GM21717 (cell line): Measurements from ENCODE around the gene JADE2.
"Not testable (repeated sequence)": the region's sequence is repeated elsewhere in the genome, so short reads cannot be mapped to it uniquely, and the experiment has no call there.

ENCODE experiments used
- ATAC-seq: cut with Tn5 transposase; IDR thresholded peaks from one replicate; pipeline ENCODE4 v1.9.1; 2021; ENCODE audit warnings: mild to moderate bottlenecking, moderate library complexity; ENCODE audit not compliant: unreplicated experiment

Gene JADE2

DNA sequence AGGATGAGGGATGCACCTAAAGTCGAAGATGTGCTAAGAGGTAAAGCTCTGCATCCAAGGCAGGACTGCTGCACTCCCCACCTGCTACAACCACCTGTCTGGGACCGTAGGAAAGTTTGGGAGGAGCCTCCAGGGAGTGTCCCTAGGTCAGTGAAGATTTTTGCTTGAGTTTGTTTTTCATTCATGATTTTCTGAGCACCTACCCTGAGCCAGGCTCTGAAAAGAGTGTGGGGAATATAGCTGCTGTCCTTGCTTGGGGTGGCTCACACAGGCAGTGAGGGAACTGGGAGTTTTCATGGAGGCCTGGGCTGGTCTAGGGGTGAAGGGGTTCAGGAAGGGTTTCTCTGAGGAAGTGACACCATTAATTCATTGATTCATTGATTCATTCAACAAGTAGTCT is 58.3 kb downstream of the JADE2 start:
- ATAC-seq: no peak

DNA sequence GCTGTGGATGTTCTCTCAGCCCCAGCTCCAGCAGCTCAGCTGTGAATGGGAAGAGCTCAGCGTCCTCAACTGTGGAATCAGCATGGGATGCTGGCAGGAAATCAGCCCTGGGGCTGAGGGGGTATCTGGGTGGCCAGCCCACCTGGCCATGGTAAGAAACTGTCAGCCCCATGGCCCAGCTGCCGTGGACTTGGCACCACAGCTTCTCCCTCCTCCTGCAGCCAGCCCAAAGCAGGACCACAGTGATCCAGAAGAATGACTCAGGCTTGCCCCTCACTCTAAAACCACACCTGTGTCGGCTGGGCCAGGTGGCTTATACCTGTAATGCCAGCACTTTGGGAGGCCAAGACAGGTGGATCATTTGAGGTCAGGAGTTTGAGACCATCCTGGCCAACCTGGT is 59.2 kb downstream of the JADE2 start:
- ATAC-seq: no peak

DNA sequence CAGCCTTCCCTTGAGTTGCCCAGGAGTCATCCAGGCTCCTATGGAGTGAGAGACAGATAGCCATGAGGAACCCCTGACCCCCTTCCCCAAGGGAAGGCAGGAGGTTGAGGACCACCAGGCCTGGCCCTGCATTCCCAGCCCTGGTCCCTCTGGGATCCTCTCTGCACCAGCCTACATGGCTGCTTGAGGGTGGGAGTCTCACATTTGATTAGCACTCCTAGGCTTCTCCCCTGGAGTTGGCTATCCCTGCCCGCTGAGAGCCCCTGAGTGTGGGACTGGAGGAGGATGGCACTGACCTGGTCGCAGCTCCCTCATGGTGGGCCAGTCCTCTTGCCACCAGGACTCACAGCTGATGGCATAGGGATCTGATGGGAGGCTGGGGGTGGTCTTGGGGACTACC is 60.5 kb downstream of the JADE2 start:
- ATAC-seq: no peak

DNA sequence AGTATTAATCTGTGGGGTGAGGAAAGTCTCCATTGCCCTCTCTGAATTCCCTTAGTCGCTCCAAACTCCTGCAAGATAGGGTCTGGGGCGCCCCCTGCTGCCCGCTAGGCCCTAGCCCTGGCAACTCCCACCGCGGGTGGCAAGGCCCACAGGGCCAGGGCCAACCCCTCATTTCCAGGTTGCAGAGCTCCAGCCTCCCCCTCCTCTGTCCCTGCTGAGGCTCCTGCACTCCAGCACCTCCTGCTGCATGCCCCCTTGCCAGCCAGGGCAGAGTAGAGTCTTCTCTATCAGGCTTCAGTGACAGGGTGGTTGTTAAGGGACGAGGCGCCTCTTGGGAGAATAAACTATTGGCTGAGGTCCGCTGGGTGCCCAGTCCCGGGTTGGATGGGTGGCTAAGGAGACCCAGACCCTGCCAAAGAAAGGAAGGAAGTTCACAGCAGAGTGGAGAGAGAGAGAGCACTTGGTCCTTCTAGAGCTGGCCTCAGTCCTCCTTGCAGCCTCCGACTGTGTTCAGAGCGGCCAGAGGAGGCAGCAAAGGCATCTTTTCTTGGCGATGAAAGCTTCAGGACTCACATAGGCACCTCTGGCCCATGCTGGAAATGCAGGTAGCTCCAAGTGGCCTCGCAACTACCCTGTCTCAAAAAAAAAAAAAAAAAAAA is 61.5 kb downstream of the JADE2 start:
- peak; percentile 79 for ATAC-seq

DNA sequence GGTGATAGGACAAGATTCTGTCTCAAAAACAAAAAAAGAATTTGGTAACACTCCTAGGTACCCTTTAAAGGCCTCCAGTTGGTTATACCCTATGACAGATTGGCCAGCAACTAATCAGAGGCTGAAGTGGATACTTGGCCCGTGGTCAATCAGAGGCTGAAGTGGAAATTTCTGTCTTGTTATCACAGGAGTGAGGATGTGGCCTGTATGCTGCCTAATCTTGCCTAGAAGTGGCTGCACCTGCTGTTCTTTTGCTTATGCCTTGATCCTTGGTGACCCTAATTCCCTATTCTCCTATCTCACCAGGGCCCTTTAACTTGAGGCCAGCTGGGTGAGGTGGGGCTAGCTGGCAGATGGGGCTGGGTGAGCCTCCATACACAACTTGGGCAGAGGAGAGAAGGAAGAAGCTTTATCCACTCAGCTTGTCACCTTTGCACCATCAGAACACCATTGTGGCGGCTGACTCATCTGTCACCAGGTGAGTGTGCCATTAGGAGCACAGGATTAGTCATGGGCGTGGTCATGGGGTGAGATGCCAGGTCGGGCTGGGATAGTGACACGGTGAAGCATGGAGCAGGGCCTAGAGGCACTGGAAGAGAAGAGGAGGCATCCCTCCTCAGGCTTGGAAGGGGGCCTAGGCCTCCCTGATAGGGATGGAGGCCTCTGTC is 65.7 kb downstream of the JADE2 start:
- ATAC-seq: no peak

DNA sequence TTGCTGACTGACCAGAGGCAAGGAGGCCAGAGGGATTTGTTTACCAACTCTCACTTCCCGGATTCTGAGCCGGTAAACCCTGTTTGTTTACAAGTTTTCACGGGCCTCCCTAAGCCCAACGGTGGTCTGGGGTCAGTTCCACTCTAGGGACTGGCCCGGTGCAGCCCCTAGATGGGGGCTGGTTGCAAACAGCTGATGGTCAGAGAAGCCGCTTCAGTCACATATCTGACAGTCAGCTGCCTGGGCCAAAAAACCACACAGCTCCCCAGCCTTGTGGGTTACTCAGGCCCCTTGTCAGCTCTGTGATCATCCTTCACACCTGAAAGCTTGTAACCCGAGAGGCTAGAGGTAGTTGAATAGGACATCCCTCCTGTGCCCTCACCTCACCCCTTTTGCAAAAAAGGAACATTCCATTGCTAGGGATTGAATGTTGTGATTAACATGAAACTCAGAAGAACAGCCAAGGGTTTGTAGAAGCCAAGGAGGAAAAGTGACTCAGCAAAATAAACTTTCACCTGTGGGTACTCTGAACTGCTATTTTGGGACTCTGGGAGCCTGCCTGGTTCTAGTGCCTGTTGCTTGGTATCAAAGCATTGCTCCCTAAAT is 66.8 kb downstream of the JADE2 start:
- no peak for ATAC-seq

DNA sequence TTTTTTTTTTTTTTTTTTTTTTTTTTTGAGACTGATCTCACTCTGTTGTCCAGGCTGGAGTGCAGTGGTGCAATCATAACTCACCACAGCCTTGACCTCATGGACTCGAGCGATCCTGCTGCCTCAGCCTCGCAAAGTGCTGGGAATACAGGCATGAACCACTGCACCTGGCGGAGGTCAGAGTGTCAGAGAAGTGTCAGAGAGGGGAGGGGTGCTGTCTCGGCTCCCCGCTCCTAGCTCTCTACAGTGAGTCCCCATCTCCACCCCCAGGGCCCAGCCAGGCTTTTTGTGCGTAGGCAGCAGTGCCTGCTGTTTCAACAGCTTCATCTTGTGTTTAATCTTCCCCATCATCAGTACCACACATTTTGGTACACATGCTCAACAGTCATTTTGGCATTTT is 68.9 kb downstream of the JADE2 start:
- no peak for ATAC-seq

DNA sequence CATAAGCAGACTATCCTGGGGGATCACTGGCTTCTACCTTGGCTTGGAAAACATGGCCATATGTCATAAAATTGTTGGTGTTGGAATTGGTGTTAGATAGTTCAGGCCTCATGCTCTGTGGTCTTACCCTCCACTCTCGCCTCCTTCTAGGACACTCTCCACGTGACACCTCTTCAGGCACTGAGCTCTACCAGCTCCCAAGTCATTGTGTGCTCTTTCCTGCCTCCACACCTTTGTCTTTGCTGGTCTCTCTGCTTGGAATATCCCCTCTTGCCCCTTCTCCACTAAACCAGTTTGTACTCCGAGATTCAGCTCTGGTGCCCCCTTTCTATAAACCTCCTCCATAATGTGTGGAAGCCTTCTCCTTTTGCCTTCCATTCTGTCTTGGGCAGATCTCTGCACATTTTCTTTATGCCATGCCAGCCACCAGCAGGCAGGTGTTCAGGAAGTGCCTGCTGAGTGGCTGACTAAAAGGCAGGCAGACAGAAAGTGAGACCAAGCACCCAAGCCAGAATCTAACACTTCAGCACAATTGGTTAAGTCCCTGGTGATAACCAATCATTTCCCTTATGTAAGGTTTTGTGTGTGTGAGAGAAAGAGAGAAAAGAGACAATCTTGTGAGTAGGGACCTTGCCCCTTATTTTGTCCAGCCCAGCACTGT is 69.5 kb downstream of the JADE2 start:
- ATAC-seq: peak; percentile 49

DNA sequence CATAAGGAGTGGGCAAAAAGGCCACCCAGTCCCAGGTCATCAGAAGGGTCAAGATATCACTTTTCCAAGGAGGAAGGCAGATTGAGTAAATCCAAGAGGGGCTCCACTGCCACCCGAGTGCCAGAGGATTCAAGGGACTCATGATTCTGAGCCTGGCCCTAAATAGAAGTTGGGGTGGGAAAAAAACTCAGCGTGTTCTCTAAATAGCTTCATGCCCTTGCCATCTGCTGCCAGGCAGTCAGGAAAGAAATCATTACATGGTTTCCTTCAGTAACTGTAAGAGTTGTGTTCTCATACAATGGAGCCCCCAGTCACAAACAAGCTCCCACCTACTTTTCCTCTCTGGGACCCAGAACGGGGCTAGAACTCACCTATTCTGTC is 70.0 kb downstream of the JADE2 start:
- ATAC-seq: no peak

DNA sequence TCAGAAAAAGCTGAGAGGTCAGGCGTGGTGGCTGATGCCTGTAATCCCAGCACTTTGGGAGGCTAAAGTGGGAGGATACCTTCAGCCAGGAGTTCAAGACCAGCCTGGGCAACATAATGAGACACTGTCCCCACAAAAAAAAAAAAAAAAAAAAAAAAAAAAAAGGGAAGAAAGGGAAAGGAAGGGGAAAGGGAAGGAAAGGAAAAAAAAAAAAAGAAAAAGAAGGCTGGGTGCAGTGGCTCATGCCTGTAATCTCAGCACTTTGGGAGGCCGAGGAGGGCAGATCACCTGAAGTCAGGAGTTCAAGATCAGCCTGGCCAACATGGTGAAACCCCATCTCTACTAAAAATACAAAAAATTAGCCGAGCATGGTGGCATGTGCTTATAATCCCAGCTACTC is 74.3 kb downstream of the JADE2 start:
- ATAC-seq: not testable (repeated sequence)

DNA sequence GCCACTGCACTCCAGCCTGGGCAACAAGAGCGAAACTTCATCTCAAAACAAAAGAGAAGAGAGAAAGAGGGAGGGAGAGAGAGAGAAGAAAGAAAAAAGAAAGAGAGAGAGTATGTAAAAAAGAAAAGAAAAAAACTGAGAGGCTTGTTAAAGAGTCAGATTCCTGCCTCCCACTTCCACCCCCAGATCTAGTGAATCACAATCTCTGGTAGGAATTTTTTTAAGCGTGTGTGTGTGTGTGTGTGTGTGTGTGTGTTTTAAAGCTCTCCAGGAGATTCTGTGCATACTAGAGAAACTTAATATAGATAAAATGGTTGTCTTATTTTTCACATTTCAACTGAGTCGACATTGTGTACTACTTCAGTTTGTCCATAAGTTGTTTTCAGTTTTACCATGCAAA is 75.1 kb downstream of the JADE2 start:
- no peak for ATAC-seq

DNA sequence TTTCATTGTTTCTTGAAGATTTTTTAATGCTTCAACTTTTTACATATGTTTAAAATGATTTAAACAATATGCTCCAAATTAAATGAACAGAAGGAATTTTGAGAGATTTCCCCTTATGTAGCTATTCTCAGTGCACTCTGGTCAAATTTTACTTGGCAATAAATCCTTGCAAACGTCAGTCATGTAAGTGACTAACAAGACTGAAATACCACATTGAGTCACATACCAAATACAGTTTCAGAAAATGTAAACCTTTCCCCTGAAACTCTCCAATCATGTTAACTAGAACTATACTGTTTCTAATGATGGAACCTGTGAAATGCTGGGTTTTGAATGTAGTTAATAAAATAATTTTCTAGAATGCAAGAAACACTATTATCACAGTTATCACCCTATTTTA is 77.6 kb downstream of the JADE2 start:
- ATAC-seq: no peak

DNA sequence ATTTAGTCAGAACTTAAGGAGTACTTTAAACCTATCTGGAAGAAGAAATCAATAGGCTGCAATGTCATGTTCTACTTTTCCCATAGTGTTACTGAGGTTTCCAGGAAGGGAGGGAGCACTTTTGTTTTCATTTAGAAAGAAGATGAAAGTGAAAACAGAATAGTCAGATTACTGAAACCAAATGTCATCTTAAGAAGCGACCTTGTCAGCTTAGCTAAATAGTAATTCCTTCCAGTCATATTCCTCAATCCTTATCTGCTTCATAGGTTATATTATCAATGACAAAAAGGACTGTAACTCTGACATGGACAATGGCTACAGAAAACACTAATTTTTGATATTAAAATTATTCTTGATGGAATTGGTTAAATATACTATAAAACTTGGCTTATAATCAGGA is 79.4 kb downstream of the JADE2 start:
- ATAC-seq: no peak

DNA sequence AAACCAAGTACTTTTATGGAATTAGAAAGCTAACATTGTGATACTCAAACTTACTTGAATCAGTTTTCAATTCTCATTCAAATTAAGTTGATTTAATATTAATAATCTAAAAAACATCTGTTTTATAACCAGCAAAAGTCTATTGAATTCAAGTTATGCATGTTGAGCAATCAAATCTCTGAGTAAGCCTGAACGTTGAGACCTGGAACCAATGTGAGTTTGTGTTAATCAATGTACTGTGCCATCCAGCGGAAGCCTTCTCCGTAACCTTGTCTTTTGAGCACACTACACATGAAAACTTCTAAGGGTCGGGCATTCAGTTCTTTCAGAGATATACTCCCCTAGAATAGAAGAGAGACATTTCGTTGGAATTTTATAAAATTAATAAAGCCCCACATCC is 81.3 kb downstream of the JADE2 start:
- no peak for ATAC-seq

DNA sequence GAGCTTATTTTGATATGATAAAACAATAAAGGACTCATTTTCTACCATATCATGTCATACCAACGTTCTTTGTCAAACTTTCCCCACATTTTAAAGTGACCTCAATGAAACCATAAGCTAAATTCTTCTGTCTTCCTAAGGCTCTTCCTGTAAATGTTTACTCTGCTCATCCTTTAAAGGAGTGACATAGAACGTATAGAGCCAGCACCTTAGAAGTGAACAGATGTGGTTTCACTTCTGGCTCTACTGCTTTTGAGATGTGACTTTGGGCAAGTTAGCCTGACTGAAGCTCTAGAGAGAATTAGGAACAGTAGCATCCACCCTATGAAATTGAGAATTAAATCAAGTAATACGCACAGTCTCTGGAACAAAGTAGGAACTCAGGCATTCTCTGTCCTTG is 83.1 kb downstream of the JADE2 start:
- ATAC-seq: no peak

DNA sequence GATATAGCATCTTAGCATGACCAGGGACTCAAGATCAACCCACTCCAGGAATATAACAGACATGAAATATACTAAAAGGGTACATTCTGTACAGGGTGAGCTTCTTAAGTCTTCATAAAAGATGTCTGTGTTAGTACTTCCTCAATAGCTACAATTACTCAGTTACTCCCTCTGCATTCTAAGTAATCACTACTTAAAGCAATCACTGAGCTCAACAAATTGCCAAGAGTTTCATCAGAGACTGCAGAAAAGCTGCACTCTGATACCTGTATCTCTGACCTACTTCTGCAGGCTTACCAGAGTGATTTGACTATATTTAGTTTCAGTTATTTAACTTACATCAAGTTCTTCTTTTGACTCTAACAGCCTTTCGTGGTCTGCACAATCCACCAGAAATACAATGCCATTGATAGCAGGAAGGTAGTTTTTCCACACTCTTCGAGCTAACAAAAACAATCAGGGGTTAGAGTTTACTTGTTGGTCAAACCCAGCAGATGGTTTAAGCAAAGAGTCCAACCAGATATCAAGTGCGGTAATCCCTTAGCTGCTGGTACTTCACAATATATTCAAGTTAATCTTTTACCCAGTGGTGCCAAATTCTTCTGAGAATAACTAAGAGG is 83.9 kb downstream of the JADE2 start:
- no peak for ATAC-seq

DNA sequence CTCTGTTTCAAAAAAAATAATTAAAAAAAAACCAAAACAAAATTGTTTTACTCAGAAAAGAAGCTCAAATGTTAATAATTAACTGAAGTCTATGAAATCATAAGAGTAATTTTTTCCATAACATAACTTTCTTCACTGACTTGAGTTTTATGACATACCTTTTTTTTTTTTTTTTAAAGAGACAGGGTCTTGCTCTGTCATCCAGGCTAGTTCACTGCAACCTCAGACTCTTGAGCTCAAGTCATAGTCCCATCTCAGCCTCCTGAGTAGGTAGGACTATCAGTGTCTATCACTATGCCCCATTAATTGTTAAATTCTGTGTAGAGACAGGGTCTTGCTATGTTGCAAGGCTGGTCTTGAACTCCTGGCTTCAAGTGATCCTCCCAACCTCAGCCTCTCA is 85.3 kb downstream of the JADE2 start:
- ATAC-seq: no peak

DNA sequence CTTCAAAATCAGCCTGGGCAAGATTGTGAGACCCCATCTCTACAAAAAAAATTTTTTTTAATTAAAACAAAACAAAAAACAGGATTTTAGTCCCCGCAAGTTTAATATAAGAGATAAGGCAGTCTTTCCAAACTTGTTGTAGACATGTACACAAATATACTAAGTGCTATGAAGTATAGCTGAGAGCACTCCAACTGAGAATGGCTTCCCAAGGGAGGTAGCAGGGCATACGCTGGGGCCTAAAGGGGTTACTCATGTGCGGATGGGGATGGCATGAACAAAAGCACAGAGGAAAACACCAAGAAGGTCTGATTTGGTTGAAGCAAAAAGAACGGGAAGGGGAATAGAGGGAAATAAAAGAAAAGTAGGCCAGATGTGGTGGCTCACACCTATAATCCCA is 86.0 kb downstream of the JADE2 start:
- no peak for ATAC-seq

DNA sequence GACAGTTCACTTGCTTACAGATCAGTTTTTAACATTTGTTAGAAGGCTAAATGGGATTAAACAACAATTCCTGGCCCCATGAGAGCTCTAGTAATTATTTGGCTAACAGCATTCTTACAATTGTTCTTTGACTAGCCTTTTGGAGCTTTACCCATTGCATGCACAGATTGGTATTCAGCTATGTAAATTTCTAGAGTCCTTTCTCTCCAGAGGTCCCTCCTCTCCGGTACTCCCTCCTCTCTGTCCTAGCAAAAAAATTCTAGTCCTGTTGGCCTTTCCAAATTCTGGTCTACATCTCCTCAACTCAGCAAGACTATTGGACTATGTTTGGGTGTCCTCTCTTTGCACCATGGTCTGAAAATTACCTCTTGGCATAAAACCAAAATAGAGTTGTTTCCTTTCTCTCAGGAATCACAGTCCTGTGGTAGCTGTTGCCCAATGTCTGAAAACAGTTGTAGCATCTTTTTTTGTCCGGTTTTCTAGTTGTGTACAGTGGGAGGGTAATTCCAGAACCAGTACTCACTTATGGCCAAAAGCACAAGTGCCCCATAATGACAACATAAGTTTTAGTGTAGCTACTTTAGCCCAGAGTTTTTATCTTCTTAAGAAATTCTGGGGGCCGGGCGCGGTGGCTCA is 89.1 kb downstream of the JADE2 start:
- no peak for ATAC-seq

DNA sequence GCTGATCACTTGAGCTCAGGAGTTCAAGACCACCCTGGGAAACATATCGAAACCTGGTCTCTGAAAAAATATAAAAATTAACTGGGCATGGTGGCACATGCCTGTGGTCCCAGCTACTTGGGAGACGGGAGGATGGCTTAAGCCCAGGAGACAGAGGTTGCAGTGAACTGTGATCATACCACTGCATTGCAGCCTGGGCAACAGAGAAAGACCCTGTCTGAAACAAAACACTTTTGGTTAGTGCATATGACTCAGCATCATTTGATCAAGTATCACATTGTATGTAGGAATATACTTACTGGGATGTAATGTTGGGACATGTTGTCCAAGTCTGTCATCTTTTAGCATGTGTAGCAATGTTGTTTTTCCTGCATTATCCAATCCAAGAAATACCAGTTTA is 95.2 kb downstream of the JADE2 start:
- ATAC-seq: no peak

DNA sequence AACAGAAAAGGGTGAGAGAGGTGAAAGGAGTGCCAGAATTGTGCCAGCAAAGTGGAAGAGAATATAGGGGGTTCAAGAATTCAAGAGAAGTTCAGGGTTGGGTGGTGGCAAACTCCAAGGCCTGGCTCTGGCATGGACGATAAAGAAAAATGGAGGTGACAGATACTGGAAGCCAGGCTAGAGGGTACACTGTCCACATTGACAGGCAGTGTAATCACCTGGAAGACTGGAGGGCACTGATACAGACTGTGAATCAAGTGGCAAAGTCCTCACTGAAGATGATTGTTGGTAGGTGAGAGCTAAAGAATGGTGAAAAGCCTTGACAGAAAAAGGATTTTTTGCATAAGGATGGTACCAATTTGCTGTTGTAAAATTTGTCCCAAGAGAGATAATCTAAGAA is 100.1 kb downstream of the JADE2 start:
- no peak for ATAC-seq
